M059J (cell line): Measurements from ENCODE around the gene LRFN5. TPM values are rescaled to one million over a fixed set of nuclear protein-coding genes. Genes with fewer than 3 reads are reported as not detected.

Experiments used
- DNase-seq: peaks from one replicate; pipeline ENCODE4 v3.0.0-alpha.2; 2012; ENCODE audit warnings: low read depth
- total RNA-seq: library from RNA; depleted of rRNA; stranded (reverse); fragments of >200 nt; shearing (Covaris generic); gene quantifications from 2 replicates; pipeline ENCODE4 v1.2.3, GENCODE V29; 2014

LRFN5 gene
- total RNA-seq, 1 experiment from 2014 or later = 0.05 TPM

DNA sequence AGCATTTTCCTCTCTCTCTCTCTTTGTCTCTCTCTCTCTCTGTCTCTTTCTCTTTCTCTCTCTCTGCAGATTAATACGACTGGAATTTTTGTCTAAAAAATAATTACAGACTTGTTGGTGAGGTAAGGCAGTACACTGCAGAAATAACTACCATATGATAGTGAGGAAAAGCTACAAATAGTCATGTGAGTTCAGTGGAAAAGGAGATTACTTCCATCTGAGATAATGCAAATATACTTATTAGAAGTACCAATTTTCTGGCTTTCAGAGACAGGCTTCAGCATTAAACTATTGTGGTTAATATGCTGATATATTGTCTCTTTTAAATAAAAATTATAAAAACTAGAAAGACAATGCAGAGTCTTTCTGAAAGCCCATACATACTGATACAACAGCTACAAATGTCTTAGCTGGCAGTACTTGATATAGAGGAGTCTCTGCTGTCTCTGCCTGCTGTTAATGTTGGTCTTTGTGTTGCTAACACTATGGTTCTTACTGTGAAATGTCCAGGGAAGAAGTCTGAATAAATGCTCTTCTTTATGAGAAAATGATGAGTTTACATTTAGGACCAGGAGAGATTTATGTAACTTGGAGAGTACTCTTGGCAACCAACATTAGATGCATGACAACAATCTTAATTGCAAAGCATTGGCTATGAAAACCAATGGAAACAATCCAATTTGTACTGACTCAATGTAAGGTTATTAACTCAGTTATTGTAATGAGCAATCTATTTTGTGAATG lies 167.0 kb downstream of the LRFN5 start:
- no peak for DNase-seq

- no peak for DNase-seq
These were observed 175.8 kb downstream of the LRFN5 start for GRCh38 chr14:41782511-41782910.

GRCh38 chr14:41783403-41783802 lies 176.7 kb downstream of the LRFN5 start:
- no peak for DNase-seq

- DNase-seq = peak; percentile 4
These were observed 179.0 kb downstream of the LRFN5 start for GRCh38 chr14:41785696-41786095.

DNA sequence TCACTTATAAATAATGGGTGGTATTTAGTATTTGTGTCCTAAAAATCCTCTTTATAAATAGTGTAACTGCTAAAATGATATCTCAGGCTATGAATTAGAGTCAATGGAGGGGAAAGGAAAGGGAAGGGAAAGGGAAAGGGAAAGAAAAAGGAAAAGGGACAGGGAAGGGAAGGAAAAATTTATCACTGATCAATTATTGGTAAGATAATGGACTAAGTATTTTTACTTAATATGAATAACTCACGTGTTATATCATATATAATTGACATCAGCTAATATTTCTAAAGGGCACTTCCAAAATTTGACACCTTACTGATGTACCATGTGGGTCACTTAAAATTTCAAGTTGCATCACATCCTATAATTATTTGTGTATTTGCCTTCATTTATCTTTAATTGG lies 193.1 kb downstream of the LRFN5 start:
- DNase-seq = no peak

DNA sequence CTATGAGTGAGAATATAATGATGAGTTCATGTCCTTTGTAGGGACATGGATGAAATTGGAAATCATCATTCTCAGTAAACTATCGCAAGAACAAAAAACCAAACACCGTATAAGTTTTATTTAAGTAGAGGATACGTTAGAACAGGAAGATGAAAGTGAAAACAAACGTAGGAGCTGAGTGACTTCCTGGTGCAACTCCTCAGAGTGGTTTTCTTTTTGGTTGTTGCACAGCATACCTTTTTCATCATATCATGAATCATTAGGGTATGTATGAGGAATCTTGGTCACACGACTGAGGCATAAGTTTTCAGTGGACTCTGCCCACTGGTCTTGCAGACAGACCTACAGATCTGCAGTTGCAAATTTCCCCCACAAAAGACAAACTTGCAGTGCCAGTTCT lies 199.0 kb downstream of the LRFN5 start:
- DNase-seq = no peak

DNA sequence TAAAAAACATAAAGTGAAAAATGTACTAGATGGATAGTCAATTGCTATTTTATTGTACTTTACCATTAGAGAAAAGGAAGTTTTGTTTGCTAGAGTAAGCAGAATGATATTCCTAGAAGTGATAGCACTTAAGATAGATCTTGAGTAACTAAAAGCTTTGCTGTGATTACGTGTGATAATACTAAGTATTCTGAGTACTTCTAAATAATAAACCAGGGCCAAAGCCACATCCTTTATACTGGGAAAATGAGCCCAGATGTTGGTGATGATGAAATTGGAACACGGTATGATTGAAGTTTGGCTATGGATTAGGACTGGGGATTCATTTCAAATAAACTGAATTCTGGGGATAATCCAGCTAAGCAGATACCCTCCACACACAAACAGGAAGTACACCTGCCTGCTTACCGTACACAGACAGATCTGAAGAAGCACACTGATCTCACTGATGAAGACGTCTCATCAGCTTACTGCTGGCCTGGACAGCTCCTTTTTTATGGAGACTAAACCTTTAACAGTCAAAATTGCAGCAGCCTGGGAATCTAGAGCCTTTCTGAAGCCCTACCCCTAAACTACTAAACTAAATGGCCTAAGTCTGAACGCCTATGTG lies 199.8 kb downstream of the LRFN5 start:
- DNase-seq = no peak

DNA sequence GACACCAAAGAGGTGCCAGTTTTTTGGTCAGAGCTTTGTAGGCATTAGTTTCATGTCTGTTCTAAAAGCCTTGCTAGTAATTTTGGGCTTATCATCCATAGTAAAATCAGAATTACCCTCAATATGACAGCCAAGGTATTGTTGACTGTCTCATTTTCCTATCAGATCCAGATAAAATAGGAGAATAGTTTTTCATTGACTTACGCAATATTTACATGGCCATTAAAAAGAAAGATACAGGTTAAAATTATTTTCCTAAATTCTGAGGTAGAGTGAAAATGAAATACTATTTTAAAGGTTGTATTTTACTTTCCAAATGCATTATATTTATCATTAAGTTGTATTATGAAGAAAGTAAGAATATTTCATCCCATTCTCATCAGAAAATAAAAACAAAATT lies 203.7 kb downstream of the LRFN5 start:
- no peak for DNase-seq

DNA sequence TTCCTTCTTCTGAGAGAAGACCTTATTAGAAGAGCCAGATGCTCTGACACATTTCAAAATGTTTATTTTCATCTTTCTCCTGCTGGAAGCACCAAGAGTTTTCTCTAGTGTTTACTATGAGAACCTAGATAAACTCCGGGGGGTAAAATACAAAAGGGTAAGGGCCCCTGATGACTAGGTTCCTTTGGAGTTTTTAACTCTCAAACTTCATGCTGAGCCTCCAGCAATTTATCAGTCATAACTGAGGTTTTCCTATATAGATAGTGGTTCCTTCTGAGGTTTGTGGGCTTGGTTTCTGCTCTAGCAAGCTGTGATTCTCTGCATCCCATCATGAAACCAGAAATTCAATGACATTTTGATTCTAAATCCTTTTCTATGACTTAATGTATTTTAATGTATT lies 210.9 kb downstream of the LRFN5 start:
- DNase-seq = peak; percentile 0

DNA sequence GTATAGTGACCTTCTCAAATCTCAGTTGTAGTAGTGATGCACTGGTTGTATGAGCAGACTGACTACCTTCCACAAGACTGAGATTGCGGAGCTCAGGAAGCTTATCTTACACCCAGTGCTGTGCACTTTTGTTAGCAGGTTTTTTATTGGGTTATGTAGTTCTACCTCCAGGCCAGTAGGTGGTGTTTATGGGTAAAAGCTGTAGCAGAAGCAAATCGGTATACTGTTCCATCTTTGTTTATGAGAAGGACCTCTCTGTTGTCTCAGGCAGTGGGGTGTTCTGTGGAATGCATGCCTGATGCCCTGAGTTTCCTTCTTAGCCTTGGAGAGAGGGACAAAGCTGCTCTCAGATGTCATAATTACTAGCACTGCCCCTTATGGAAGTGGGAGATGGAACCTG lies 217.8 kb downstream of the LRFN5 start:
- no peak for DNase-seq

DNA sequence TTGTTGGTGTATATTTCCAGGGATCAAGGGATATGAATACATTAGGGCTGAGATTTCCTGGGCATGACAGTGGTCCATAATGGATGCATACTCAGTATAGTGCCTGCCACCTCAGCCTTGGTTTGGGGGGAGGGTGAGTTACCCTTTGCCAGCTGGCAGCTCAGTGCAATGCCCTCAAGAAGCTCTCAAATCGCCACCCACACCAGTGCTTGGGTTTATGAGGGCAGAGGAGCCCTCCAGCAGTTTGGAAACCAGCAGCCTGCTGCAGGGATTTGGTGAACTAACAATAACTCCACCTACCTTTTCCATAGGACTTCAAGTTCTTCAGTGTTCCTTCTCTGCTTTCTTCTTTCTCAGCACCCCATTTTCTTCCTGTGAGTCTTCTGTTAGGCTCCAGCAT lies 218.9 kb downstream of the LRFN5 start:
- no peak for DNase-seq

- peak; percentile 20 for DNase-seq
These were observed 224.2 kb downstream of the LRFN5 start for GRCh38 chr14:41830714-41831406.

- no peak for DNase-seq
These were observed 233.0 kb downstream of the LRFN5 start for GRCh38 chr14:41839661-41840060.

DNA sequence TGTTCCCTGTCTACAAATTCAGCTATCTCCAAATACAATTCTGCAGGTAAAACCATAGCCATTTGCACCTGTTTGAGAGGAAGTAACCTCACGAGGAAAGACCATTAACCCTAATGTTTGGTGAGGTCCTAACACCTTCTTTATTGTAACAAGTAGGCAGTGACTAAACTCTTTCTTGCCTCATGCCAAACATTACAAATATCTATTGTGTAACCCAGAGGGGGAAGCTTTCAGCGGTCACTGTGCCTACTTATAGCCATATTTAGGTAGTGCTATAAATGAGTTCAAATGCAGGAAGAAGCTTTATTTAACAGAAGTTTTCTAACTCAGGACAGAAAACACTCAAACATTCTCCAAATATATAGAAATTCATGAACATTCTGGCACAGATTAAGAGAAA lies 252.7 kb downstream of the LRFN5 start:
- no peak for DNase-seq

DNA sequence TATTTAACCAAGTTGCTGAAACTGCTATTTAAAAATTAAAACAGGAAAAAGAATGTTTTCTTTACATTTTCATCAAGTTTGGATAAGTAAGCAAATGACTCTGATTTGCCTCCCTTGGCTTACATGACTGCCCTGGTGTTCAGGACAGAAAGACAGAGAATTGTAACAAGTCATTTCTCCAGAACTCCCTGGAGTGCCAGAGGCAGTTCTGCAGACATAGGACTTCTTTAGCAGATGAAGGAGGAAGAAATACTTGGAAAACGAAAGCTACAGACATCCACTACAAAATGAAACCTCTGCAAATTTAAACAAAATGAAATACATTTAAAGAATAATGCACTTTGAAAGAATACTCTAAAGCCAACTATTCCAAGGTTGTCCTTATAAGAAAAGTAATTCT lies 253.9 kb downstream of the LRFN5 start:
- no peak for DNase-seq

GRCh38 chr14:41865894-41866293 lies 259.2 kb downstream of the LRFN5 start:
- DNase-seq = no peak

DNA sequence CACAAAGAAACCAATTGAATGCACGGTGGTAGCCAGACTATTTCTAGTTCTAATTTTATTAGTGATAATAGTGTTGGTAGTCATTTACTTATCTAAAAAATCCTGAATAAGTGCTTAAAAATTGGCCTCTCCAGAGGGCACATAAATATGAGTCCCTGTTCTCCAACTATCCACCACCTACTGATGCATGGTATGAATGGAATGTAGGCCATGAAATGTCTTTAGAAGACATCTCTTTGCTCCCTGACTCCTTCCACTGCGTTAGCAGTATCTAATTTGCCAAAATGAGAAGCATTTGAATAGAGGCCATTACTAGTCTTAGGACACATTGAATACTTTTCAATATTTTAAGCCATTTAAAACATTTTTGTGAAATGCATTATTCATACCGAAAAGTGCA lies 261.7 kb downstream of the LRFN5 start:
- no peak for DNase-seq

DNA sequence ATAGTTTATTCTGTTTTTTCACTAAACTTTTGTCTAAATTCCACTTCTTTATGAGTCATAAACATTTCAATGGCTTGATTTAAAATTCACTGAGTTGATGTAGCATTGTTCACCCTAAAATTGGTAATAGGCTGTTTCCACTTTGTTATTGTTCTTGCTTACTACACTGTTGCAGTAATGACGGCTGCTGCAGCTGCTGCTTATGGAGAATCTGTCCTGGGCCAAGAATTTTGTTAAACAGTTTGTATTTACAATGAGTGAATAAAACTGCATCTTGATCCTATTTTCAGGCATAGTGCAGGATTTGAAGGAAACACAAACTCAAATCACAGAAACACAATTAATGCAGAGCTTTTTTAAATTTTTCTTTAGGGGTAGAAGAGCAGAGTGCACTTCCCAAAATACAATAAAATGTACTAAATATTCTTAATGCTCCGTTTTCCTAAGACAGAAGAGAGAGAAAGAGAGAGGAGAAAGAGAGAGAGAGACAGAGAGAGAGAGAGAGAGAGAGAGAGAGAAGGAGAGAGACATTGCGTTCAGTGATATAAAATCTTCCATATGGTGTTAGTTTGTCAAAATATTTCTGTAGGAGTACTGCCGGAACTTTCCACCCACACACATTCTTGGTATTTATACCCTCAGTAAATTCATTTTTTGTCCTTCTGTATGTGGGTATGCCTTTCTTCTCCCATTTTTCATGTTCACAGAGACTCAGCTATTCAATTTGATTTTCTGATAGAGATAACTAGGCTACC lies 266.4 kb downstream of the LRFN5 start:
- DNase-seq = no peak

GRCh38 chr14:41873686-41874317 lies 267.1 kb downstream of the LRFN5 start:
- DNase-seq = peak; percentile 1

GRCh38 chr14:41875116-41875515 lies 268.4 kb downstream of the LRFN5 start:
- DNase-seq = no peak

- no peak for DNase-seq
These were observed 271.6 kb downstream of the LRFN5 start for GRCh38 chr14:41878321-41878720.

DNA sequence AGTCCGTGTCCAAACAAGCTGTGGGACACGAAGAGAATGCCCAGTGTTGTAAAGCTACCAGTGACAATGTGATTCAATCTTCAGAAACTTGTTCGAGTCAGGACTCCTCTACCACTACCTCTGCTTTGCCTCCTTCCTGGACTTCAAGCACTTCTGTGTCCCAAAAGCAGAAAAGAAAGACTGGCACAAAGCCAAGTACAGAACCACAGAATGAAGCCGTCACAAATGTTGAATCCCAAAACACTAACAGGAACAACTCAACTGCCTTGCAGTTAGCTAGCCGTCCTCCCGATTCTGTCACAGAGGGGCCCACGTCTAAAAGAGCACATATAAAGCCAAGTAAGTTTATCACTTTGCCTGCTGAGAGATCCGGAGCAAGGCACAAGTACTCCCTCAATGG lies 284.9 kb downstream of the LRFN5 start:
- DNase-seq = no peak
